NCI-H146 (cell line): Measurements from ENCODE around the gene GRK1.

Experiments
- DNase-seq: peaks from one replicate; lab custom pipeline; 2025; lab: John Stamatoyannopoulos, UW

Gene GRK1

GRCh38 chr13:113632706-113633484, 34.1 kb upstream of the GRK1 start:
- DNase-seq = no peak

DNA sequence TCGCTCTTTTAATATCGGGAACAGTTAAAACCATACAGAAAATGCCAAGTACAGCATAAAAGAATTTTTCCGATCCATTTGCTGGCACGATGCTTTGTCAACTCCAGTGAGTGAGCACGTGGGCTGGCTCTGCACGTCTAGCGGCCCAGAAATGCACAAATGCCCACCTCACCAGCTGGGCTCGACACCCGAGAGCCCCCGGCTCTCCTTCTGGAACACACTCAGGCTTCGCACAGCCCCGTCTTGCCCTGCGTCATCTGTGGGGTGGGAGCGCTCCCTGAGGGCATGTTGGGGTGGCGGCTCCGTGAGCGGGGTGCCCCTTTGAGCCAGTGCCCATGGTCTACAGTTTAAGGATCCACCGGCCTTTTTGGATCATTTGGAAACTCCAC, 33.5 kb upstream of the GRK1 start:
- DNase-seq = no peak

DNA sequence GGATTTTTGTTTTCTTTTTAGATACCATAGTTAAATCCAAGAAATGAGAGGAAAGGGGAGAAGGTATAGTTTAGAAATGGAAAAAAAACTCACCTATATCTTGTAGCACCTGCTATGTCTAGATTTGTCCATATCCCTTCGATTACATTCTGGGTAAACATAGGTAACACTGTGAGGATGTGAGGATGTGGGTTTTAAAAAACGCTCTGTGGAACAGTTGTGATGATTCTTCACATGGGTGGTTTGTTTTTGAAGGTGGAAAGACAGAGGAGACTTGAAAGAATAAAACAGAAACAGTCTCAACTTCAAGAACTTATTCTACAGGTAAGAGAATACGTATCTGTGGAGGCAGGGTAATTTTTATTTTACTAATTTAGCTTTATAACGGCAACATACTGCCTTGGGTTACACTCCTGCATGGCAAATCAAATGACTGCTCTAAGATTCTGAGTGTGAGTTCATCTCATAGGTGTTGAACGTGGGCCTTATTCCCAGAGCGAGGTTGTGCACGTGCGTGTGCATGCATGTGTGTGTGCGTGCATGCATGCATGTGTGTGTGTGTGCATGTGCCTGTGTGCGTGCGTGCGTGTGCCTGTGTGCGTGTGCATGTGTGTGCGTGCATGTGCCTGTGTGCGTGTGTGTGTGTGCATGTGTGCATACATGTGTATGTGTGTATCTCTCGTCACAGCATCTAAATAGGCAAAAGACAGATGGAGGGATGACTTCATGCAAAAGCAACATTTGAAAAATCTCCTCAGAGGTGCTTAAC, 32.6 kb upstream of the GRK1 start:
- DNase-seq = no peak

DNA sequence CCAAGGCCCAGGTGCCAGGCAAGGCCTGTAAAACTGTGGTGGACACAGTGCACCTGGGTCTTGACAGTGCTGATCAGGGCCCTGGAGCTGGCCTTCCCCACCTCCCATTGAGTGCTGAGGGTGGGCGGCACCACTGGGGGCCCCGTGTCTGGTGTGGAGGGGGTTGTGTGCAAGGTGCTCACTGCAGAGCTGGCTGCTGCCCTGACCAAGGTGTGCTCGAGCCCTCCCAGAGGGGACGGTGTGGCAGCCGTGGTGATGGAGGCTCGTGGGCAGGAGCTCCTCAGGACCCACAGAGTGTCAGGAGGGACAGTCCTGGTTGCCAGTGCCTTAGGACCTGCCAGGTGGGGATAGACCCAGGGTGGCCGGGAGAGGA, 32.0 kb upstream of the GRK1 start:
- DNase-seq = no peak

DNA sequence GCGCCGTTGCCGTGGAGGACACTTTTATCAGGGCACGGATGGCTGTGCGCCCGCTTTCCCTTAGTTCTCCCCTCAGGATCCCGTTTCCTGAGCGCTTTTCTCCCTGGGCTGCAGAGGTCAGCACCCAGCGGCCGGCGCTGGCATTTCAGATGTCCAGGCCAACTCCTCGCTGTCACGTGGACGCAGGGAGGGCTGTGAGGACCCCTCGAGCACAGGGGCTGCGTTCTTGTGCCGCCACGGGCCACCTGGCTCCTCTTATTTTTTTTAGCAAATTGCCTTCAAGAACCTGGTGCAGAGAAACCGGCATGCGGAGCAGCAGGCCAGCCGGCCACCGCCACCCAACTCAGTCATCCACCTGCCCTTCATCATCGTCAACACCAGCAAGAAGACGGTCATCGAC, 31.3 kb upstream of the GRK1 start:
- no peak for DNase-seq

GRCh38 chr13:113636266-113636963, 30.6 kb upstream of the GRK1 start:
- no peak for DNase-seq

GRCh38 chr13:113637262-113638160, 29.5 kb upstream of the GRK1 start:
- no peak for DNase-seq

DNA sequence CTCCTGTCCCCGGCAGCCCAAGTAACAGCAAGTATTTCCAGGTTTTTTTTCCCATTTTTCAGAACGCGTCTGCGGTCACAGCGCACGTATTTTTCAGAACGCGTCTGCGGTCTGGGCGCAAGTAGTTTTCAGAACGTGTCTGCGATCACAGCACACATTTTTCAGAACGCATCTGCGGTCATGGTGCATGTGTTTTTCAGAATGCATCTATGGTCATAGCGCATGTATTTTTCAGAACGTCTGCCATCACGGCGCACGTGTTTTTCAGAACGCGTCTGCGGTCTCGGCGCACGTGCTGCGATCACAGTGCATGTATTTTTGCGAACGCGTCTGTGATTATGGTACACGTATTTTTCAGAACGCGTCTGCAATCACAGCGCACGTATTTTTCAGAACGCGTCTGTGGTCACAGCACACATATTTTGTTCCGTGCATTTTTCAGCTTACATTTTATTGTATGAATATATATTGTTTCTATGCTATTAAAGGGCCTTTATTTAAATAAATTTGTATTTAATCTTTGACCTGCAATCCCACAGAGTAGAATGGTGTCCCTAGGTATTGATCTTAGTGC, 28.8 kb upstream of the GRK1 start:
- DNase-seq = no peak

- no peak for DNase-seq
Measured at GRCh38 chr13:113638806-113639205, 28.2 kb upstream of the GRK1 start.

GRCh38 chr13:113639616-113640262, 27.3 kb upstream of the GRK1 start:
- no peak for DNase-seq

GRCh38 chr13:113641426-113641825, 25.6 kb upstream of the GRK1 start:
- no peak for DNase-seq

DNA sequence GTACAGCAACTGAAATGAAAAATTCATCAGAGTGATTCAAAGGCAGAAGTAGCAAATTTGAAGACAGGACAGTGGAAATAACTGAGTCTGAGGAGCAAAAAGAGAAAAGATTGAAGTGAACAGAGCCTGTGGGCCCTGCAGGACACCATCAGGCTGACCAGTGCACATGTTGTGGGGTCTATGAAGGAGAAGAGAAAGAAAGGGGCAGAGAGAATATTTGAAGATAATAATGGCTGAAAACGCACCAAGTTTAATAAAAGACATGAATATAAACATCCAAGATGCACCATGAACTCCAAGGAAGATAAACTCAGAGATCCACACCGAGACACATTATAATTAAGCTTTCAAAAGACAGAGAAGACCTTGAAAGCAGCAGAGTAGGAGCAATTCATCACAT, 24.5 kb upstream of the GRK1 start:
- DNase-seq = no peak

DNA sequence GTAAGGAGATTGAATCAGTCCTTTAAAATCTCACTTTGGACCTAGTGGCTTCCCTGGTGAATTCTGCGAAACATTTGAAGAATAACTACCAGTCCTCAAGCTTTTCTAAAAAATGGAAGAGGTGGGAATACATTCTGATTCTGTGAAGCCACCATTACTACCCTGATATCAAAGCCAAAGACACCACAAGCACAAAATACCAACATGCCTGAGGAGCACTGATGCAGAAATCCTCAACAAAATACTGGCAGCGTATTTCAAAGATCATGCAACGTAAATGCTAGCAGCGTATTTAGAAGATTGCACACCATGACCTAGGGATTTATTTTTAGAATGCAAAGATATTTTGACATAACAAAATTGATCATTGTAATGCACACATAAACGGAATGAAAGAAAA, 23.4 kb upstream of the GRK1 start:
- no peak for DNase-seq

GRCh38 chr13:113644800-113645199, 22.2 kb upstream of the GRK1 start:
- no peak for DNase-seq

GRCh38 chr13:113645329-113645728, 21.7 kb upstream of the GRK1 start:
- no peak for DNase-seq

- no peak for DNase-seq
Measured at GRCh38 chr13:113646376-113646775, 20.6 kb upstream of the GRK1 start.

- no peak for DNase-seq
Measured at GRCh38 chr13:113646921-113647340, 20.1 kb upstream of the GRK1 start.

DNA sequence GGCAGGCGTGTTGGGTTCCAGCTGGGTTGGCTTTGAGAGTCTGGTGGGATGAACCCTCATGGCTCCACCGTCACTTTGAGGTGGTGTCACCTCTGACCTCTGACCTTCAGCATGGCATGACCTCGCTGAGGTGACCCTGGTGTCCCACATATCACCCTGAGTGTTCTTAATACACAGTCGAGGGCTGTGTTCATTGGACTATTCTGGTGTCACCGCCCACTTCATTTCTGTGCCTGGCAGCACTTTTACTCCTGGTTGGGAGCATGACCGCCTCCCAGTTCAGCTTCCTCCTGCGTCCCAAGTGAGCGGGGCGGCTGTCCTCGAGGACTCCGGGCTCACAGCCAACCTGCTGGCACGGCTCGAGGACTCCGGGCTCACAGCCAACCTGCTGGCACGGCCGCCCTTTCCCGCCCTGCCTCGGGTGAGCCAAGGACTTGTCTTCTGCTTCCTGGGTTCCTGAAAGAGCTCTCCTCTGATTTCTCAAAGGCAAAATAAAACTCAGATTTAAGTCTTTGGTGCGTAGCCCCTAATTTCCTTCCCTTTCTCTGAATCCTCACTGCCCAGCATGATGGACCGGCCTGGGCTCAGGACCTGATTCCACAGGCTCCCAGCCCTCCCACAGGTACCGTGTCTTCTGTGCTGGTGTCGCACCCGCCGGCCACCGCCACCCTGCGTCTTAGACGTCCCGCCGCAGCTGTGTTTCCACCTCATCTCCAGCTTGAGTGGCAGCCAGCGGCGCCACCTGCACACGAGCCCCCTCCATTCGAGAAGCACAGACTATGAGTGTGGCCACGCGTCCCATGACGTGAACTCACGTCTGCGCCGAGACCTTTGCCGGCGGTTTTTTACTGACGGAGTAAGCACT, 19.4 kb upstream of the GRK1 start:
- DNase-seq = no peak

GRCh38 chr13:113648216-113648610, 18.8 kb upstream of the GRK1 start:
- no peak for DNase-seq

GRCh38 chr13:113649212-113649611, 17.8 kb upstream of the GRK1 start:
- no peak for DNase-seq
